HT-29 (cell line): ENCODE results near the gene PCCB. TPM values are rescaled to one million over a fixed set of nuclear protein-coding genes. Genes with fewer than 3 reads are reported as not detected.
"Not testable (repeated sequence)": the region's sequence is repeated elsewhere in the genome, so short reads cannot be mapped to it uniquely, and the experiment has no call there.

Experiments
- DNase-seq: peaks from one replicate; pipeline ENCODE4 v3.0.0-alpha.2; 2015; ENCODE audit warnings: low spot score
- total RNA-seq: library from RNA; depleted of rRNA; stranded (reverse); fragments of >200 nt; shearing (Covaris generic); gene quantifications from 2 replicates; pipeline ENCODE4 v1.2.3, GENCODE V29; 2014

Gene PCCB
- total RNA-seq, 1 experiment from 2014 or later = 45.3 TPM

GRCh38 chr3:136326316-136326715 lies 76.2 kb downstream of the PCCB start:
- DNase-seq = no peak

GRCh38 chr3:136327671-136328070 lies 77.5 kb downstream of the PCCB start:
- DNase-seq = no peak

GRCh38 chr3:136329593-136329992 lies 79.5 kb downstream of the PCCB start:
- no peak for DNase-seq

- no peak for DNase-seq
Measured at GRCh38 chr3:136330900-136331299, 80.8 kb downstream of the PCCB start.

GRCh38 chr3:136332302-136332701 lies 82.2 kb downstream of the PCCB start:
- no peak for DNase-seq

- no peak for DNase-seq
Measured at GRCh38 chr3:136332776-136333175, 82.6 kb downstream of the PCCB start.

GRCh38 chr3:136334209-136334608 lies 84.1 kb downstream of the PCCB start:
- no peak for DNase-seq

- DNase-seq = not testable (repeated sequence)
Measured at GRCh38 chr3:136334726-136335125, 84.6 kb downstream of the PCCB start.

- no peak for DNase-seq
Measured at GRCh38 chr3:136336329-136337100, 86.4 kb downstream of the PCCB start.

GRCh38 chr3:136343446-136343845 lies 93.3 kb downstream of the PCCB start:
- DNase-seq = no peak

- DNase-seq = peak; percentile 96
Measured at GRCh38 chr3:136343873-136344555, 93.9 kb downstream of the PCCB start.

- no peak for DNase-seq
Measured at GRCh38 chr3:136346486-136346885, 96.3 kb downstream of the PCCB start.

GRCh38 chr3:136350132-136350531 lies 100.0 kb downstream of the PCCB start:
- no peak for DNase-seq

- no peak for DNase-seq
Measured at GRCh38 chr3:136350557-136350956, 100.4 kb downstream of the PCCB start.

- DNase-seq = no peak
Measured at GRCh38 chr3:136351351-136351750, 101.2 kb downstream of the PCCB start.

- peak; percentile 6 for DNase-seq
Measured at GRCh38 chr3:136351905-136352304, 101.8 kb downstream of the PCCB start.

- DNase-seq = no peak
Measured at GRCh38 chr3:136353461-136353860, 103.3 kb downstream of the PCCB start.

GRCh38 chr3:136366289-136366688 lies 116.1 kb downstream of the PCCB start:
- no peak for DNase-seq

GRCh38 chr3:136375800-136376199 lies 125.7 kb downstream of the PCCB start:
- DNase-seq = not testable (repeated sequence)

- DNase-seq = peak; percentile 16
Measured at GRCh38 chr3:136377508-136377907, 127.4 kb downstream of the PCCB start.

- DNase-seq = no peak
Measured at GRCh38 chr3:136378011-136378410, 127.9 kb downstream of the PCCB start.
